Activated T-helper 17 cell treated with anti-CD3 and anti-CD28 coated beads, Interleukin-2, amount 50 U/mL, for 72 hours (primary cell): Measurements from ENCODE around the gene CHAD. TPM values are rescaled to one million over a fixed set of nuclear protein-coding genes. Genes with fewer than 3 reads are reported as not detected.

Experiments used
- ATAC-seq: fragments of 150-1000 bp; cut with Tn5 transposase; replicated peaks from 2 replicates; pipeline ENCODE4 v1.10.0; 2021; ENCODE audit warnings: mild to moderate bottlenecking, moderate library complexity
- H3K27ac Mint-ChIP-seq: one replicate; pipeline ENCODE4 v1.8.0; 2022; ENCODE audit warnings: mixed read lengths
- H3K27me3 Mint-ChIP-seq: one replicate; pipeline ENCODE4 v1.8.0; 2022; ENCODE audit warnings: mixed read lengths
- H3K36me3 Mint-ChIP-seq: one replicate; pipeline ENCODE4 v1.8.0; 2022; ENCODE audit warnings: low read depth, mild to moderate bottlenecking, mixed read lengths
- H3K4me1 Mint-ChIP-seq: one replicate; pipeline ENCODE4 v1.8.0; 2022; ENCODE audit warnings: mixed read lengths
- H3K4me3 Mint-ChIP-seq: one replicate; pipeline ENCODE4 v1.8.0; 2022; ENCODE audit warnings: mild to moderate bottlenecking, mixed read lengths
- H3K9me3 Mint-ChIP-seq: one replicate; pipeline ENCODE4 v1.8.0; 2022; ENCODE audit warnings: mixed read lengths
- total RNA-seq, 2 donors: library from RNA; stranded (reverse); gene quantifications; one replicate each; pipeline ENCODE4 v1.2.3, GENCODE V29; 2022

Gene CHAD
- total RNA-seq, 2 donors from 2014 or later, result not detected

DNA sequence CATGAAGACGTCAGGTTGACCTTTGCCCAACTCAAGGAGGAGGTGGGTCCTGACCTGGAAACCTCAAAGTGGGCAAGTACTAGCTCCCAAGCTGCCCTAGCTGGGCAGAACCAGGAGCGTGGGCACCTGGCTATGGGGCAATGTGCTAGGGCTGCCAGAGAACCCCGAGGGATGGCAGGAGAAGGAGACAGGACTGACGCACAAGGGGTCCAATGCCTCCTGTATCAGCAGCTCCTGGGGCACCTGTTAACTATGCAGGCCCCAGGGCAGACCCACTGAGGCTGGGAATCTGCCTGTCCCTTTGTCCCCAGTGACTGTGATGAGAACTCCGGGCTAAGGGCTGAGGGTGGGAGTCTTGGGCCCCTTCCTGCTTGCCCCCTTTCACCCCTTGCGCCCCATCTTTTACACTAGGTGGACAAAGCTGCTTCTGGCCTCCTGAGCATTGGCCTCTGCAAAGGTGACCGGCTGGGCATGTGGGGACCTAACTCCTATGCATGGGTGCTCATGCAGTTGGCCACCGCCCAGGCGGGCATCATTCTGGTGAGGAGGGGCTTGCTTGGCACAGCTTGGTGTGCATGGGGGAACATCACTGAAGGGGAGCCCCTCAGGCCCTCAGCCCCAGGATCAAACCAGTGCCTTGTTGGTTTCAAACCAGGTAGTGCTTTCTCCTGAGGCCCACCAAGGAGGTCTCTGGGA is 7.7 kb downstream of the CHAD start:
- no peaks in the 10 kb centered on the region for H3K36me3 Mint-ChIP-seq
- H3K4me3 Mint-ChIP-seq, result no peak overlapping the region
- H3K4me1 Mint-ChIP-seq, result no peaks in the 10 kb centered on the region
- H3K9me3 Mint-ChIP-seq, result no peaks in the 10 kb centered on the region
- H3K27me3 Mint-ChIP-seq, result no peaks in the 10 kb centered on the region
- ATAC-seq, result no peak
- H3K27ac Mint-ChIP-seq, result no peak overlapping the region

DNA sequence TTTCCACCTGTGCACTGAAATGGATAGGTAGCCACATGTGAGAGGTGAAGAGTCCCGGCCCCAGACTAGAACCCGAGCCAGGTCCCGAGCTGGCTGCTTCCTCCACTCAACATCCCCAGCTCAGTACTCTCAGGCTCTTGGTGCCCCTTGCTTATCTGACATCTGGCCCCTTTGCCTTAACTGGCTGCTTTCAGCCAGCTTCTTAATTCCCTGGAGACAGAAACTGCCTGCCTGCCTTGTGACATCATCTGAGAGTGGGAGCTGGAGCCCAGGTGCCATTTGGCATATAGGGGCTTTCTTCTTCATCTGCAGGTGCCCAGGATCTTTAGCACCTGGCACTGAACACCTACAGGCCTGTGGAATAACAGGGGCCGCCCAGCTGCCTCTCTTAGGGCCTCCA is 8.9 kb downstream of the CHAD start:
- no peak for ATAC-seq
- no peaks in the 10 kb centered on the region for H3K9me3 Mint-ChIP-seq
- no peaks in the 10 kb centered on the region for H3K27me3 Mint-ChIP-seq
- H3K27ac Mint-ChIP-seq, result no peak overlapping the region
- H3K4me3 Mint-ChIP-seq, result no peak overlapping the region
- H3K36me3 Mint-ChIP-seq, result no peaks in the 10 kb centered on the region
- no peaks in the 10 kb centered on the region for H3K4me1 Mint-ChIP-seq

DNA sequence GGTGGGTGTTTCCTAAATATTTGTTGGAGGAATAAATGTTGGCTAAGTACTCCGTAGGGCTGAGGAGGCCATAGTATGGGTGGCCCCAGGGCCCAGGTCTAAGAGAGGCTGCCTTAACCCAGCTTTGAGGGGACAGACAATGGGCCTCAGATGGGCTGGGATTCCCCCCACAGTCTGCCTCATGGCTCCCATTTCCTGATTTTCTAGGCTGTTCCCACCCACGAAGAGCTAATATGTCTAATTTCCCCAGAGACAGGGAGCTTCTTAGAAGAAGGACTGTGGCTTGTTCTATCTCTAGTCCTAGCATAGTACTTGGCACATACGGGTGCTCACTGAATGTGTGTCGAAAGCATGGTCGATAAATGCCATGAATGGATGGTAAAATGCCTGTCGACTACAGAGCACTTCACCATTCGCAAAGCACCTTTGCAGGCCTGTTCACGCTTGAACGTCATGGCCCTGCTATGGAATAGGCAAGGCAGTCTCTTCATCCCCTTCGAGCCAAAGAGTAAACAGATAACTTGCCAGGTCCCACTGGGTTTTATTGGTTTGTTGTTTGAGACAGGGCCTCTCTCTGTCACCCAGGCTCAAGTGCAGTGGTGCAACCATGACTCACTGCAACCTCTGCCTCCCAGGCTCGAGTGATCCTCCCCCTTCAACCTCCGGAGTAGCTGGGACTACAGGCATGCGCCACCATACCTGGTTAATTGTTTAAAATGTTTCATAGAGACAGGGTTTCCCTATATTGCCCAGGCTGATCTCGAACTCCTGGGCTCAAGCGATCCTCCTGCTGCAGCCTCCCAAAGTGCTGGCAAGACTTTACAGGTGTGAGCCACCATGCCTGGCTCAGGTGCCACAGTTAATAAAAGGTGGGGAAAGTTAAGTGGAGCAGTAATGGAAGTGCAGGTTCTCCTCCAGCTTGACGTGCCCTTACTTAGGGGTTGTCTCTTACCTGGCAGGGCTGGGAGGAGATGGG is 9.7 kb downstream of the CHAD start:
- Mint-ChIP-seq H3K27ac (no peak overlapping the region), H3K4me3 (no peak overlapping the region), H3K9me3 (no peaks in the 10 kb centered on the region), H3K27me3 (no peaks in the 10 kb centered on the region), H3K4me1 (no peaks in the 10 kb centered on the region), H3K36me3 (no peaks in the 10 kb centered on the region)
- no peak for ATAC-seq

DNA sequence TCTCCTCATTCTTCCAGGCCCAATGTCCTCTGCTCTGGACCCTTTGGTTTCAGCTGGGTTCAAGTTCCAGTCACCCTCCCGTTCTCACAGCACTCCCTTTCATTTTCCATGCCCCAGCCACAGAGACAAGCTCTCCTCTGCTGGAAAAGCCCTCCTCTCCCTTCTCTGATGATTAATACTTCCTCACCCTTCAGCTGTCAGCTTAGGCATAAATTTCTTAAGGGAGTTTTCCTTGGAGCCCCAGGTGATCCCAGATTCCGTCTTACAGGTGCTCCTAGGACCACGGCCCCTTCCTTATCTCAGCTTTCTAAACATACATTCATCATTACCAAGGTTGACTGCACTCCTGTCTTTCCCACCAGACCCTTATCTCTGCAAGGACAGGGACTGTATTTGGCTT is 10.4 kb downstream of the CHAD start:
- no peaks in the 10 kb centered on the region for H3K27me3 Mint-ChIP-seq
- no peaks in the 10 kb centered on the region for H3K36me3 Mint-ChIP-seq
- H3K9me3 Mint-ChIP-seq, result no peaks in the 10 kb centered on the region
- H3K27ac Mint-ChIP-seq, result no peak overlapping the region
- no peak overlapping the region for H3K4me3 Mint-ChIP-seq
- ATAC-seq, result no peak
- no peaks in the 10 kb centered on the region for H3K4me1 Mint-ChIP-seq

DNA sequence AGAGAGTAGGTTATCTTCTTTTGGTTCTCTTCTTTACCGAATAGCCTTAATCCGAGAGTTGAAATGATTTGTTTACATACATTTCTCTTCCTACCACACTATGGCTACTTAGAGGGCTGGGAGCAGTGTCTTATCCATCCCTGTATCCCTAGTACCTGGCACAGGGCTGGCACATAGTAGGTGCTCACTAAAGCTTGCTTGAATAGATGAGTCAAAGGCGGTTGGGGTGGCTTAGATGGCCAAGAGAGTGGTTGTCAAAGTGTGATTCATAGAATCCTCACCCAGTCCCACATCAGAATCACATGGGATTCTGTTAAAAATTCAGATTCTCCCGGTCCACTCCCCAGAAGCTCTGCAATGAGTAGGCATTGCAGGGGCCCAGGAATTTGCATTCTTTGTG is 11.1 kb downstream of the CHAD start:
- ATAC-seq, result no peak
- Mint-ChIP-seq H3K4me3 (no peak overlapping the region), H3K9me3 (no peaks in the 10 kb centered on the region)

DNA sequence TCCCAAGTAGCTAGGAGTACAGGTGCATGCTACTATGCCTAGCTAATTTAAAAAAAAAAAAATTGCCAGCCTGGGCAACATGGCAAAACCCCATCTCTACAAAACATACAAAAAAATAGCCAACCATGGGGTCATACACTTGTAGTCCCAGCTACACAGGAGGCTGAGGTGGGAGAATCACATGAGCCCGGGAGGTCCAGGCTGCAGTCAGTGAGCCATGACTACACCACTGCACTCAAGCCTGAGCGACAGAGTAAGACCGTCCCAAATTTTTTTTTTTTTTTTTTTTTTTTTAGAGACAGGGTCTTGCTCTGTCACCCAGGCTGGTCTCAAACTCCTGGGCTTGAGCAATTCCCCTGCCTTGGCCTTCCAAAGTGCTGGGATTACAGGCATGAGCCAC is 14.8 kb downstream of the CHAD start:
- H3K9me3 Mint-ChIP-seq, result no peaks in the 10 kb centered on the region

More for the DNA sequence above, 11.1 kb downstream of the CHAD start:
- Mint-ChIP-seq H3K36me3 (no peaks in the 10 kb centered on the region), H3K27ac (no peak overlapping the region), H3K4me1 (no peaks in the 10 kb centered on the region), H3K27me3 (no peaks in the 10 kb centered on the region)

DNA sequence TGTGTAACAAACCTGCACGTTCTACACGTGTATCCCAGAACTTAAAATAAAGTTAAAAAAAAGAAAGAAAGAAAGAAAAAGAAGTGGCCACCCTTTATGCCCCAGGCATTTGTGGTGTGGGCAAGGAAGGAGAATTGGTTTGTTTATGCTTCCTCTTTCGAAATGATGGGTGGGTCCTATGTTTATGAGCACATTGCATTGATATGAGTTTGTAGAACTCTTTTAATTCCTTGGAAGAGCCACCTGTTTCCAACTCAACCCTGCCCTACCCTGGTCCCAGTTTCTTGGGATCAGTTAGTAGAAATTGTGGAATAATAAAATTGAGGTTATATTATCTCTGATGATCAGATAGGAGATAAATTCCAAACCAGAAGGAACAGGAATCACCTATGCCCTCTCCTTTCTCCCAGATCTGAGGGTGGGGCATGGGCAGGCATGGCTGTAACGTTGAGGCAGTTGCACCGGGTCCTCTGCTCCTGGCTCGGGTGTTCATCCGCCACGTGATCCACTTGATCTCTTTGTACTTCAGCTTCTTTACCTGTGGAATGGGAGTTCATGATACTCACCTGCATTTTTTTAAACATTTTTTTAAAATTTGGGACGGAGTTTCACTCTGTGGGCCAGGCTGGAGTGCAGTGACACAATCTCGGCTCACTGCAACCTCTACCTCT is 15.9 kb downstream of the CHAD start:
- H3K27ac Mint-ChIP-seq, result no peak overlapping the region
- no peaks in the 10 kb centered on the region for H3K9me3 Mint-ChIP-seq
- H3K4me3 Mint-ChIP-seq, result no peak overlapping the region
- no peaks in the 10 kb centered on the region for H3K4me1 Mint-ChIP-seq
- H3K27me3 Mint-ChIP-seq, result no peaks in the 10 kb centered on the region
- ATAC-seq, result no peak
- no peaks in the 10 kb centered on the region for H3K36me3 Mint-ChIP-seq

More for the DNA sequence above, 14.8 kb downstream of the CHAD start:
- Mint-ChIP-seq H3K27me3 (no peaks in the 10 kb centered on the region), H3K4me3 (no peak overlapping the region), H3K27ac (no peak overlapping the region), H3K36me3 (no peaks in the 10 kb centered on the region), H3K4me1 (no peaks in the 10 kb centered on the region)
- no peak for ATAC-seq

DNA sequence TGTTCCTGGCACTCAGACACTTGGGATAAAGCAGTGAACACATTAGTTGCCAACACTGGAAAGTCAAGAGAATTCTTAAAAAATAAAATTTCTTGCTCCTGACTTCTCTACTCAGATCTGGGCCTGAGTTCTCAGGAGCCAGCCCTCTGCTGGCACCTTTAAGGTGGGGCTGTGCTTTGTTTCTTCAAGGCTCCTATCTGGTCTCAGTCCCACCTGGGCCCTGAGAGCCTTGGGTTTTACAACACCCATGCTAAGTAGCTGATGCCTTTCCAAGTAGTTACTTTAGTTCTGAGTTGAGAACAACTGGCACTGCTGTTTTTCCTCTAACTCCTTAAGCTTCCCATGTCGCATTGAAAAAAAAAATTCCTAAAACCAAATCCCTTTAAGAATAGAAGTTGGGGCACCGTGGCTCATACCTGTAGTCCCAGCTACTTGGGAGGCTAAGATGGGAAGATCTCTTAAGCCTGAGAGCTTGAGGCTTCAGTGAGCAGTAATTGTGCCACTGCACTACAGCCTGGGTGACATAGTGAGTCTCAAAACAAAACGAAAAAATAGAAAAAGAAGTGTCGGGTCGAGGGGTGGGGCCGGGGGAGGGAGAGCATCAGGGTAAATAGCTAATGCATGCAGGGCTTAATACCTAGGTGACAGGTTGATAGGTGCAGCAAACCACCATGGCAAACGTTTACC is 16.6 kb downstream of the CHAD start:
- H3K4me3 Mint-ChIP-seq, result no peak overlapping the region
- ATAC-seq, result no peak
- no peaks in the 10 kb centered on the region for H3K4me1 Mint-ChIP-seq
- no peaks in the 10 kb centered on the region for H3K36me3 Mint-ChIP-seq
- H3K27me3 Mint-ChIP-seq, result no peaks in the 10 kb centered on the region
- no peaks in the 10 kb centered on the region for H3K9me3 Mint-ChIP-seq
- no peak overlapping the region for H3K27ac Mint-ChIP-seq

DNA sequence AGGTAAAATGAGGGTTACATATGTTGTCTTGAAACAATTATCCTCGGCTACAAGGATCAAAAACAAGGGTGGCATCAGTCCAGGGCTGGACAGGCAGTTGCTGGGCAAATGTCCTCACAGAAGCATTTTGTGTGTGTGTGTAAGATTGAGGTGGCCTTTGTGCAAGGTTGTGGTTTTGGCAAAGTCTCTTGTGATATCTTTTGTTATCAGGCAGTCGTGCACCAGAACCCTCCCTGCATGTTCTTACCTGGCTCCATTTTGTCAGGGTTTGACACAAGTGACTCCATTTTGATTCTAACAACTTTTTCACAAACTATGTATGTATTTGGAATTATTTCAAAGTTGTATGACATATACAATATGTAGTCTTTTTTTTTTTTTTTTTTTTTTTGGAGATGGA is 20.0 kb downstream of the CHAD start:
- Mint-ChIP-seq H3K27ac (no peak overlapping the region), H3K4me3 (no peak overlapping the region), H3K36me3 (no peaks in the 10 kb centered on the region), H3K9me3 (no peaks in the 10 kb centered on the region), H3K27me3 (no peaks in the 10 kb centered on the region), H3K4me1 (no peaks in the 10 kb centered on the region)
- no peak for ATAC-seq

DNA sequence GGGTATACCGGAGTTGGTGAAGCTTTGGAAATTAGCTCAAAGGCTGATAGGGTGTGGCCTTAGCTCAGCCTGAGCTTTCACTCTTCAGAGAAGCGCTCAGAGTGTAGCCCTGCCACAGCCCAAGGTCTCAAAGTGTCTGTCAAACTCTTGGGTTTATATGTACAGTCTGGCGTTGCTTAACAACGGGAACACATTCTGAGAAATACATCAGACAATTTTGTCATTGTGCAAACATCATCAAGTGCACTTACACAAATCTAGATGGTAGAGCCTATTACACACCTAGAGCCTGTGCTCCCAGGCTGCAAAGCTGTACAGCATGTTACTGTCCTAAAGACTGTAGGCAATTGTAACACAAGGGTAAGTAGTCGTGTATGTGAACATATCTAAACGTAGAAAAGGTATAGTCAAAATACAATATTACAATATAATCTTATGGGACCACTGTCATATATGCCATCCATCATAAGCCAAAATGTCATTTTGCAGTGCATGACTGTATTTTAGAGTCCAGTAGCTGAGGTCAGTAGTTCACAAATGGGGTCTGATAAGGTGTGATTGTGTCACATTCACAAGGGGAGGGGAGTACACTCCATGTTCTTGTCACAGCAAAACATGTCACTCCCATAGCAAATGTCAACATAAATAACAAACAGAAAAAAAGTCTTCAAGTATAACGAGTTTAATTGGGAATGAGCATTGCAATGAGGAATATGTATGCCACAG is 20.6 kb downstream of the CHAD start:
- H3K4me1 Mint-ChIP-seq, result no peaks in the 10 kb centered on the region
- no peaks in the 10 kb centered on the region for H3K9me3 Mint-ChIP-seq
- no peak overlapping the region for H3K27ac Mint-ChIP-seq
- no peak overlapping the region for H3K4me3 Mint-ChIP-seq
- no peaks in the 10 kb centered on the region for H3K36me3 Mint-ChIP-seq
- no peaks in the 10 kb centered on the region for H3K27me3 Mint-ChIP-seq
- no peak for ATAC-seq

DNA sequence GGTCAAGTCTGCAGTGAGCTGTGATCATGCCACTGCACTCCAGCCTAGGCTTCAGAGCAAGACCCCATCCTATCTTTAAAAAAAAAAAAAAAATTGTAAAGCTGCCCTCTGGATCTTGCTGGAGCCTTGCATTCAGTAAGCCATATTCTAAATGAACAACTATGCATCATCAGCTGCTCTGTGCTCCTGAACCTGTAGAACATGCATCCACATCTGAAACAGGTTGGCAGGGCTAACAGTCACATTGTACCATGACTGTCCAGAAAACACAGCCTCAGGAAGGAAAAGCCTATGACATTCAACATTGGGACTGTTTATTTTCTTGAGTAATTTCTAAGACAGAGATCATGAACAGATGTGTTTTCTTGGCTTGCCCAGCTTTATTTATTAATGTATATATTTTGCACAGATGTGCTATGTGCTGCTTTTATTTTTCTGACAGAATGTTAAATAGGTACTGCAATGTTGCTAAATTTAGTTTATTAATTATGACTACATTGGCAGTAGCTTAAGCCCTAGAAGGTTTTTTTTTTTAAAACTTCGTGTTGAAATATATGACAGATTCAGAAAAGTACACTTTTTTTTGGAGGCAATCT is 22.9 kb downstream of the CHAD start:
- Mint-ChIP-seq H3K27ac (no peak overlapping the region), H3K27me3 (no peaks in the 10 kb centered on the region), H3K36me3 (no peaks in the 10 kb centered on the region), H3K4me3 (no peak overlapping the region), H3K4me1 (no peaks in the 10 kb centered on the region), H3K9me3 (no peaks in the 10 kb centered on the region)
- no peak for ATAC-seq

DNA sequence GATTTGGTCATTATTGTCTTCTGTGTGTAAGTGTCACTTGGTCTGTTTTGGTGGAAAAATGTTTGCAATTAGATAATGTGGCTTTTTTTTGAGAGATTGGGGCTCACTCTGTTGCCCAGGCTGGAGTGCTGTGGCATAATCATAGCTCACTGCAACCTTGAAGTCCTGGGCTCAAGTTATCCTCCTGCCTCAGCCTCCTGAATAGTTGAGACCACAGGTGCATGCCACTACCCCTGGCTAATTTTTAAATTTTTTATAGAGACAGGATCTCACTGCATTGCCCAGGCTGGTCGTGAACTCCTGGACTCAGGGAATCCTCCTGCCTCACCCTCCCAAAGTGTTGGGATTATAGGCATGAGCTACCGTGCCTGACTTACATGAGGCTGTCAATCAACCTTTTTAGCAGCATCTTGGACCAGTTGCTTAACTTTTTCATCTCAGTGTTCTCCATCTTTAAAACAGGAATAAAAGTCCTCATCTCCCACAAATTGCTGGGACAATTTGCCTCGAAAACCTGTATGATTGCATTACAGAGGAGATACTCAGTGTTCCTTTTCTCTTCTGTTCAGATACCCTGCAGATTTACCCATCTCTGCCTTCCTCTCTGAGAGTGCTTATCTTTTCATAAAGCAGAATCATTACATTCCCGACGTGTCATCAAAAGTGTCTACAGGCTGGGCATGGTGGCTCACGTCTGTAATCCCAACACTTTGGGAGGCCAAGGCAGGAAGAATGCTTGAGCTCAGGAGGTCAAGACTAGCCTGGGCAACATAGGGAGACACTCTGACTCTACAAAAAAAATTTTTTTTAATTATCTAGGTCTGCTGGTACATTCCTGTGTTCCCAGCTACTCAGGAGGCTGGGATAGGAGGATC is 23.6 kb downstream of the CHAD start:
- H3K27ac Mint-ChIP-seq, result no peak overlapping the region
- no peak for ATAC-seq
- no peak overlapping the region for H3K4me3 Mint-ChIP-seq
- H3K36me3 Mint-ChIP-seq, result no peaks in the 10 kb centered on the region
- H3K9me3 Mint-ChIP-seq, result no peaks in the 10 kb centered on the region
- no peaks in the 10 kb centered on the region for H3K4me1 Mint-ChIP-seq
- no peaks in the 10 kb centered on the region for H3K27me3 Mint-ChIP-seq

DNA sequence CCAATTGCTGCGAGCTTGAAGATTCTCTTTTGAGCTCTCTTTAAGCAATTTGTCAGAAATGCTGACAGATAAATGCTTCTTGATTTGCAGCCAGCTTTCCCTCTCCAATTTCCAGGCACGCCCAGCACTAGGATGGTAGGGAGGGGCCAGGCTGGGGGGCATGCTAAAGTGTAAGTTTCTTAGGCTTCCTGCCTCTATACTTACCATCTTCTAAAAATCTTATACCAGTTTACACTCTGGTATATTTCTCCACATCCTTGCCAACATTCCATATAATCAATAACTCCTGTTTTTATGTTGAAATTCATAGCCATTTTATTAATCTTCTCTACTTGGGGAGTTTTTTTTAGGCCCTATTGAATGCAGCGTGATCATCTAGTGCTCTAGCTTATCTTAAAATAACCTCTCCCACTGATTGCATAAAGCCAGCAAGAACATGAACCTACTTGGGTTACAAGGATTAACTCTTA is 25.1 kb downstream of the CHAD start:
- no peak for ATAC-seq
- Mint-ChIP-seq H3K27me3 (no peaks in the 10 kb centered on the region), H3K4me1 (no peaks in the 10 kb centered on the region), H3K4me3 (no peak overlapping the region), H3K36me3 (no peaks in the 10 kb centered on the region), H3K27ac (no peak overlapping the region), H3K9me3 (no peaks in the 10 kb centered on the region)
